ENCODE data around the gene CAMK4.

Gene CAMK4

GRCh38 chr5:111447099-111447498, 222.9 kb downstream of the CAMK4 start:
- DNase-seq, result no peak

GRCh38 chr5:111447822-111448221, 223.6 kb downstream of the CAMK4 start:
- no peak for DNase-seq

GRCh38 chr5:111453295-111453694, 229.1 kb downstream of the CAMK4 start:
- DNase-seq, result no peak

- DNase-seq, result no peak
Observed at GRCh38 chr5:111453747-111454146, 229.6 kb downstream of the CAMK4 start.

- no peak for DNase-seq
Observed at GRCh38 chr5:111454198-111454622, 230.0 kb downstream of the CAMK4 start.

GRCh38 chr5:111454776-111455175, 230.6 kb downstream of the CAMK4 start:
- DNase-seq, result no peak

GRCh38 chr5:111461255-111461671, 237.1 kb downstream of the CAMK4 start:
- no peak for DNase-seq

GRCh38 chr5:111461934-111462333, 237.8 kb downstream of the CAMK4 start:
- DNase-seq, result no peak

- no peak for DNase-seq
Observed at GRCh38 chr5:111463311-111463710, 239.1 kb downstream of the CAMK4 start.

GRCh38 chr5:111469293-111469896, 245.2 kb downstream of the CAMK4 start:
- no peak for DNase-seq

GRCh38 chr5:111469903-111470302, 245.7 kb downstream of the CAMK4 start:
- DNase-seq, result no peak

- DNase-seq, result no peak
Observed at GRCh38 chr5:111472096-111472495, 247.9 kb downstream of the CAMK4 start.

- DNase-seq, result no peak
Observed at GRCh38 chr5:111472579-111472978, 248.4 kb downstream of the CAMK4 start.

- no peak for DNase-seq
Observed at GRCh38 chr5:111478266-111478665, 254.1 kb downstream of the CAMK4 start.

- DNase-seq, result no peak
Observed at GRCh38 chr5:111478898-111479297, 254.7 kb downstream of the CAMK4 start.

- no peak for DNase-seq
Observed at GRCh38 chr5:111480346-111480745, 256.2 kb downstream of the CAMK4 start.

- no peak for DNase-seq
Observed at GRCh38 chr5:111486055-111486454, 261.9 kb downstream of the CAMK4 start.

GRCh38 chr5:111486926-111487325, 262.7 kb downstream of the CAMK4 start:
- DNase-seq, result no peak

GRCh38 chr5:111488353-111488752, 264.2 kb downstream of the CAMK4 start:
- DNase-seq, result no peak

GRCh38 chr5:111493031-111493430, 268.8 kb downstream of the CAMK4 start:
- DNase-seq, result no peak

GRCh38 chr5:111494355-111494999, 270.3 kb downstream of the CAMK4 start:
- no peak for DNase-seq

GRCh38 chr5:111495159-111495558, 271.0 kb downstream of the CAMK4 start:
- DNase-seq, result no peak

GRCh38 chr5:111498346-111498745, 274.2 kb downstream of the CAMK4 start:
- DNase-seq, result no peak

- no peak for DNase-seq
Observed at GRCh38 chr5:111502956-111503355, 278.8 kb downstream of the CAMK4 start.

GRCh38 chr5:111505096-111505495, 280.9 kb downstream of the CAMK4 start:
- DNase-seq, result no peak

Measured in activated effector memory CD4-positive, alpha-beta T cell treated with anti-CD3 and anti-CD28 coated beads, Interleukin-2, amount 50 U/mL, for 16 hours (primary cell).